BLaER1 (cell line): Measurements from ENCODE around the gene CASK.
"Not testable (repeated sequence)": the region's sequence is repeated elsewhere in the genome, so short reads cannot be mapped to it uniquely, and the experiment has no call there.

Experiments used
- H3K27ac ChIP-seq: shearing (Covaris generic); formaldehyde crosslinking; 2 replicates; pipeline ENCODE4 v1.8.1; 2022
- H3K27me3 ChIP-seq: shearing (Covaris generic); formaldehyde crosslinking; 2 replicates; pipeline ENCODE4 v1.8.1; 2022
- H3K36me3 ChIP-seq: shearing (Covaris generic); formaldehyde crosslinking; 2 replicates; pipeline ENCODE4 v1.8.1; 2022
- H3K4me1 ChIP-seq: shearing (Covaris generic); formaldehyde crosslinking; 2 replicates; pipeline ENCODE4 v1.8.1; 2022
- H3K4me2 ChIP-seq: shearing (Covaris generic); formaldehyde crosslinking; 2 replicates; pipeline ENCODE4 v1.8.1; 2022
- H3K4me3 ChIP-seq: shearing (Covaris generic); formaldehyde crosslinking; 2 replicates; pipeline ENCODE4 v1.8.1; 2022
- H3K9ac ChIP-seq: shearing (Covaris generic); formaldehyde crosslinking; 2 replicates; pipeline ENCODE4 v1.8.1; 2022
- H3K9me3 ChIP-seq: shearing (Covaris generic); formaldehyde crosslinking; 2 replicates; pipeline ENCODE4 v1.8.1; 2022
- H4K20me1 ChIP-seq: shearing (Covaris generic); formaldehyde crosslinking; 2 replicates; pipeline ENCODE4 v1.8.1; 2022
- Cebpa-rat ChIP-seq: shearing (Covaris generic); IDR thresholded peaks from 2 replicates; pipeline ENCODE4 v1.8.1; 2022

Gene CASK

GRCh38 chrX:41723826-41724225 lies 199.5 kb downstream of the CASK start, which contains the start of gene GPR82:
TSS of gene GPR82 (plus strand) at chrX:41724181. CDS start at chrX:41727027, 2,846 bp downstream.
- Histone ChIP-seq H3K4me2 (no peak within 1 kb of the TSS; the same call in 1 of the 2 replicates), H4K20me1 (no peaks in the 10 kb centered on the region; the same call in 1 of the 2 replicates), H3K27me3 (peaks cover 86% of the 10 kb centered on the region), H3K4me1 (peaks cover 28% of the 10 kb centered on the region), H3K9me3 (peaks cover 9% of the 10 kb centered on the region), H3K9ac (no peak within 1 kb of the TSS), H3K4me3 (no peak within 1 kb of the TSS), H3K36me3 (0 out of 2 replicates have a peak, but pooled peaks cover 7% of the 10 kb centered on the region), H3K27ac (no peak within 1 kb of the TSS)
- TF ChIP-seq Cebpa-rat = no peak

- Histone ChIP-seq H3K4me2 (no peak overlapping the region), H3K9me3 (peaks cover 17% of the 10 kb centered on the region), H3K27me3 (peaks cover 90% of the 10 kb centered on the region), H3K4me3 (no peak overlapping the region), H3K36me3 (0 out of 2 replicates have a peak, but pooled peaks cover 8% of the 10 kb centered on the region), H3K9ac (no peak overlapping the region), H3K4me1 (peaks cover 28% of the 10 kb centered on the region), H3K27ac (no peak overlapping the region), H4K20me1 (no peaks in the 10 kb centered on the region; the same call in 1 of the 2 replicates)
- TF ChIP-seq Cebpa-rat = no peak
These were observed 200.3 kb downstream of the CASK start for GRCh38 chrX:41722816-41723618.

GRCh38 chrX:41722214-41722613 lies 201.1 kb downstream of the CASK start:
- no peak for TF ChIP-seq Cebpa-rat
- Histone ChIP-seq H3K9me3 (peaks cover 25% of the 10 kb centered on the region), H3K9ac (no peak overlapping the region), H4K20me1 (no peaks in the 10 kb centered on the region; the same call in 1 of the 2 replicates), H3K4me1 (peaks cover 28% of the 10 kb centered on the region), H3K27me3 (peaks cover 90% of the 10 kb centered on the region), H3K36me3 (0 out of 2 replicates have a peak, but pooled peaks cover 8% of the 10 kb centered on the region), H3K27ac (no peak overlapping the region), H3K4me3 (no peak overlapping the region), H3K4me2 (no peak overlapping the region)

GRCh38 chrX:41721590-41721989 lies 201.8 kb downstream of the CASK start:
- Histone ChIP-seq H3K27ac (no peak overlapping the region), H3K4me1 (peaks cover 28% of the 10 kb centered on the region), H3K9ac (no peak overlapping the region), H3K27me3 (peaks cover 92% of the 10 kb centered on the region), H3K9me3 (peaks cover 31% of the 10 kb centered on the region), H3K4me2 (no peak overlapping the region), H3K36me3 (0 out of 2 replicates have a peak, but pooled peaks cover 8% of the 10 kb centered on the region), H3K4me3 (no peak overlapping the region), H4K20me1 (no peaks in the 10 kb centered on the region; the same call in 1 of the 2 replicates)
- no peak for TF ChIP-seq Cebpa-rat

- H3K4me3 ChIP-seq = no peak overlapping the region
- H3K4me1 ChIP-seq = peaks cover 28% of the 10 kb centered on the region
- H4K20me1 ChIP-seq = no peaks in the 10 kb centered on the region; the same call in 1 of the 2 replicates
- H3K9me3 ChIP-seq = peaks cover 34% of the 10 kb centered on the region
- peaks cover 95% of the 10 kb centered on the region for H3K27me3 ChIP-seq
- 0 out of 2 replicates have a peak, but pooled peaks cover 8% of the 10 kb centered on the region for H3K36me3 ChIP-seq
- peak overlapping the region; percentile 40 for H3K4me2 ChIP-seq
- no peak for TF ChIP-seq Cebpa-rat
- no peak overlapping the region for H3K27ac ChIP-seq
- no peak overlapping the region for H3K9ac ChIP-seq
These were observed 203.1 kb downstream of the CASK start for GRCh38 chrX:41720125-41720779.

GRCh38 chrX:41719610-41720009 lies 203.7 kb downstream of the CASK start:
- not testable (repeated sequence) for H3K4me3 ChIP-seq, H3K9ac ChIP-seq, H3K36me3 ChIP-seq, H4K20me1 ChIP-seq, H3K4me2 ChIP-seq, H3K27ac ChIP-seq
- Histone ChIP-seq H3K27me3 (peaks cover 96% of the 10 kb centered on the region), H3K4me1 (peaks cover 28% of the 10 kb centered on the region), H3K9me3 (peaks cover 34% of the 10 kb centered on the region)

- no peak overlapping the region for H3K4me2 ChIP-seq
- H3K36me3 ChIP-seq = 0 out of 2 replicates have a peak, but pooled peaks cover 8% of the 10 kb centered on the region
- H3K9me3 ChIP-seq = peaks cover 34% of the 10 kb centered on the region
- TF ChIP-seq Cebpa-rat = no peak
- H3K27me3 ChIP-seq = peaks cover 98% of the 10 kb centered on the region
- H3K9ac ChIP-seq = no peak overlapping the region
- H4K20me1 ChIP-seq = no peaks in the 10 kb centered on the region; the same call in 1 of the 2 replicates
- H3K4me1 ChIP-seq = peaks cover 19% of the 10 kb centered on the region
- no peak overlapping the region for H3K4me3 ChIP-seq
- H3K27ac ChIP-seq = no peak overlapping the region
These were observed 204.7 kb downstream of the CASK start for GRCh38 chrX:41718481-41719235.

GRCh38 chrX:41716767-41717473 lies 206.4 kb downstream of the CASK start:
- TF ChIP-seq Cebpa-rat = no peak
- Histone ChIP-seq H3K9me3 (peaks cover 34% of the 10 kb centered on the region), H3K27me3 (peaks cover 98% of the 10 kb centered on the region), H4K20me1 (no peaks in the 10 kb centered on the region; the same call in 1 of the 2 replicates), H3K27ac (no peak overlapping the region), H3K4me1 (peaks cover 15% of the 10 kb centered on the region), H3K9ac (no peak overlapping the region), H3K36me3 (0 out of 2 replicates have a peak, but pooled peaks cover 8% of the 10 kb centered on the region), H3K4me3 (no peak overlapping the region), H3K4me2 (no peak overlapping the region)

GRCh38 chrX:41716222-41716621 lies 207.1 kb downstream of the CASK start:
- H3K4me3 ChIP-seq = no peak overlapping the region
- H3K36me3 ChIP-seq = 0 out of 2 replicates have a peak, but pooled peaks cover 8% of the 10 kb centered on the region
- peaks cover 15% of the 10 kb centered on the region for H3K4me1 ChIP-seq
- H3K27ac ChIP-seq = no peak overlapping the region
- no peaks in the 10 kb centered on the region; the same call in 1 of the 2 replicates for H4K20me1 ChIP-seq
- no peak overlapping the region for H3K4me2 ChIP-seq
- H3K9ac ChIP-seq = no peak overlapping the region
- TF ChIP-seq Cebpa-rat = no peak
- H3K9me3 ChIP-seq = peaks cover 34% of the 10 kb centered on the region
- H3K27me3 ChIP-seq = peaks cover 98% of the 10 kb centered on the region
